ENCODE results near the gene RIPOR1. TPM values are rescaled to one million over a fixed set of nuclear protein-coding genes. Genes with fewer than 3 reads are reported as not detected.

RIPOR1 gene
- total and polyA plus RNA-seq, 2 donors from 2014 or later = 60.9 to 116 TPM

DNA sequence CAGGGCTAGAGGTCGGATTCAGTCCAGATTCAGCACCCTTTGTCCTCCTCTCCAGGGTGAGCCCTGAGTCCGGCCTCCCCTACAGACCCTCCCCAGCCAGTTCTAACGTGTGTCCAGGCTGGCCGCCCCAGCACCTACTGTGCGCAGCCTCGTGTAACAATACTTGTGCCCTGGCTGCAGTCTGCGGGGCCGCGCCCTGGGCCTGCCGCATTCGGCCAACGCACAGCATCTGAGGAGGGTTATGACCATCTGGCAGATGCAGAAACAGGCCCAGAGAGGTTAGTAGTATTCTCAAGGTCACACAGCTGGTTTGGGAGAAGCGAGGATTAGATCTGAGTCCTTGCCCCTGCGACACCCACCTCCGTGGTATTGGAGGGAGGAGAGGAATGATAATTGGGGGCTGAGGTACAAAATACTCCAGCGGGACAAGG, 968 bp downstream of the RIPOR1 start:
- peaks cover 0 to 28% (median 17%) of the 10 kb centered on the region in 3 donors for H3K4me1 ChIP-seq (ENCODE audit: control insufficient read depth in 2 of 3, insufficient read depth in 2 of 3, low read depth in 1 of 3, low read length in 3 of 3)
- peak overlapping the region; percentile 70 to 97 (median 74) for H3K4me3 ChIP-seq (ENCODE audit: low read length in 3 of 3)
- H3K36me3 ChIP-seq (ENCODE audit: control insufficient read depth in 2 of 3, insufficient read depth in 3 of 3, low read length in 3 of 3) = no peaks in the 10 kb centered on the region
- TF ChIP-seq, protein P1, sequence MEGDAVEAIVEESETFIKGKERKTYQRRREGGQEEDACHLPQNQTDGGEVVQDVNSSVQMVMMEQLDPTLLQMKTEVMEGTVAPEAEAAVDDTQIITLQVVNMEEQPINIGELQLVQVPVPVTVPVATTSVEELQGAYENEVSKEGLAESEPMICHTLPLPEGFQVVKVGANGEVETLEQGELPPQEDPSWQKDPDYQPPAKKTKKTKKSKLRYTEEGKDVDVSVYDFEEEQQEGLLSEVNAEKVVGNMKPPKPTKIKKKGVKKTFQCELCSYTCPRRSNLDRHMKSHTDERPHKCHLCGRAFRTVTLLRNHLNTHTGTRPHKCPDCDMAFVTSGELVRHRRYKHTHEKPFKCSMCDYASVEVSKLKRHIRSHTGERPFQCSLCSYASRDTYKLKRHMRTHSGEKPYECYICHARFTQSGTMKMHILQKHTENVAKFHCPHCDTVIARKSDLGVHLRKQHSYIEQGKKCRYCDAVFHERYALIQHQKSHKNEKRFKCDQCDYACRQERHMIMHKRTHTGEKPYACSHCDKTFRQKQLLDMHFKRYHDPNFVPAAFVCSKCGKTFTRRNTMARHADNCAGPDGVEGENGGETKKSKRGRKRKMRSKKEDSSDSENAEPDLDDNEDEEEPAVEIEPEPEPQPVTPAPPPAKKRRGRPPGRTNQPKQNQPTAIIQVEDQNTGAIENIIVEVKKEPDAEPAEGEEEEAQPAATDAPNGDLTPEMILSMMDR (IDR thresholded peaks at IDR 0.05; ENCODE audit: borderline replicate concordance, extremely low read depth, insufficient read depth) = no peak
- DNase-seq (peak in 1 of 5 donors; percentile 37), FAIRE-seq (no peak)
- no peaks in the 10 kb centered on the region for H3K9me3 ChIP-seq (ENCODE audit: control insufficient read depth in 2 of 3, insufficient read depth in 1 of 3, low read length in 3 of 3)
- H3K27me3 ChIP-seq (ENCODE audit: control insufficient read depth, insufficient read depth, low read length) = no peaks in the 10 kb centered on the region
- intact Hi-C loops (cut with DNase I) = no loop called here
- H3K27ac ChIP-seq (ENCODE audit: low read depth in 2 of 2, low read length in 2 of 2) = peak overlapping the region; percentile 93 to 97
- H3K9ac ChIP-seq (ENCODE audit: low read length in 3 of 3) = peak overlapping the region; percentile 57 to 100 (median 59)

DNA sequence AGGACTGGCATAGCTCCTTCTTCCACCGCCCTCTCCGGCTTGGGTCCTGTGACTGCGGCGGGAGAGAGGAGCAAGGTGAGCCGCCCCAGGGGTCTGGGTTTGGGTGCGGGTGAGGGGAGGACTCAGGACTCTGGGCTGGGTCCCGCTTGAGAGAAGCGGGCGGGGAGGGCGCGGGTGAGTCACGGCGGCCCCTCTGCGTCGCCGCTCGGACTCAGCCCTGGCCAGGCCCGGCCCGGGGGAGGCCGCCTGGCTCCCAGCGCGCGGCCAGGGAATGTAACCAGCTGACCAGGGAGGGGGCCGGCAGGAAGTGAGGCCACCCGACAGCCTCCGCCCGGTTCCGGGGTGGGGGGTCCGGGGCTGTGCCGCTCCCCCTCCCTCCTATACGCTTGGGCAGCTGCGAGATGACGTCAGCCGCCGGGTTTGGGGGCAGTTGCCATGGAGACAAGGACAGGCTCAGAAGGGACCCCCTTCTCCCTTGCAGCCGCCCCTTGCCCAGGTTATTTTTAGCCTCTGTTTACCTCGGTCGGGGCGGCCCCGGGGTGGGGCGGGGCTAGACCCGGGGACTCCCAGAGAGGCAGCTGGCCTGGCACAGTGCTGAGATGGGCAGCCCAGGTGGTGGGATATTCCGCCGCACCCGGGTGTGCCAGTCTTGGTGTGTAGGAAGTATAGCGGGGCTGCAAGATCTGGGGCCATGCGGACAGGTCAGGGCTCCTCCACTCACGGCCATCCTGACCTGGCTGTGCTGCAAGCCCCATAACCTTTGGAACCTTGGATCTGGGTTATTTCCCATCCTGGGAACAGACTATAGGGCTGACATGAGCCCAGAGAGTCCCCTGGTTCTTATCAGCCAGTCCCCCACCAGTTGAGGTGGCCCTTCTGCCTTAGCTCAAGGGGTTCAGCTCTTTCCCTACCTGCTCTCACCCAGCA, 1.6 kb downstream of the RIPOR1 start:
- TF ChIP-seq, protein P1 (IDR thresholded peaks at IDR 0.05; ENCODE audit: borderline replicate concordance, extremely low read depth, insufficient read depth) = no peak
- peak overlapping the region; percentile 93 to 97 for H3K27ac ChIP-seq (ENCODE audit: low read depth in 2 of 2, low read length in 2 of 2)
- H3K4me1 ChIP-seq (ENCODE audit: control insufficient read depth in 2 of 3, insufficient read depth in 2 of 3, low read depth in 1 of 3, low read length in 3 of 3) = peaks cover 0 to 28% (median 17%) of the 10 kb centered on the region in 3 donors
- intact Hi-C loops (cut with DNase I) = no loop called here
- H3K4me3 ChIP-seq (ENCODE audit: low read length in 3 of 3) = peak overlapping the region; percentile 70 to 97 (median 74)
- H3K36me3 ChIP-seq (ENCODE audit: control insufficient read depth in 2 of 3, insufficient read depth in 3 of 3, low read length in 3 of 3) = no peaks in the 10 kb centered on the region
- peak overlapping the region; percentile 59 to 100 (median 72) for H3K9ac ChIP-seq (ENCODE audit: low read length in 3 of 3)
- H3K27me3 ChIP-seq (ENCODE audit: control insufficient read depth, insufficient read depth, low read length) = no peaks in the 10 kb centered on the region
- DNase-seq = peak; percentile 74 to 96 (median 90)
- no peaks in the 10 kb centered on the region for H3K9me3 ChIP-seq (ENCODE audit: control insufficient read depth in 2 of 3, insufficient read depth in 1 of 3, low read length in 3 of 3)
- no peak for FAIRE-seq

DNA sequence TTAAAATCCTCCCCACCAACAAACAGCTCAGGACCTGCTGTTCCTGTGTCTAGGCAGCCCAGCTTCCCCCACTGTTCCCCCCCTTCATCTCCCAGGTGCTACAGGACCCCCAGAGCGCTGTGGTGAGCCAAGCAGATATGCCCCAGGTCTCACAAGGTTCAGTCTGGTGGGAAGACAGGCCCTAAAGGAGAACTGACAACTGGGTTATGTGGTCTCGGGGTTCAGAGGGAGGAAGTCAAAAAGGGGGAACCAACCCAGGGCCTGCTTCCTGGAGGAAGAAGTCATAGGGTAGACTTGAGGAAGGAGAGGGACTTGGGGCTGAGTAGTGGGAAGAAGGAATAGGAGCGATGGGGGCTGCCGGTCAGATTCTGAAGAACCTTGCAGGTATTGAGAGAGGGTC, 2.6 kb downstream of the RIPOR1 start:
- intact Hi-C loops (cut with DNase I) = no loop called here
- Histone ChIP-seq H3K27ac (ENCODE audit: low read depth in 2 of 2, low read length in 2 of 2) (peak overlapping the region; percentile 93 to 97), H3K4me1 (ENCODE audit: control insufficient read depth in 2 of 3, insufficient read depth in 2 of 3, low read depth in 1 of 3, low read length in 3 of 3) (peaks cover 0 to 29% (median 17%) of the 10 kb centered on the region in 3 donors), H3K9ac (ENCODE audit: low read length in 3 of 3) (peak overlapping the region in 2 of 3 donors; percentile 8 to 100), H3K9me3 (ENCODE audit: control insufficient read depth in 2 of 3, insufficient read depth in 1 of 3, low read length in 3 of 3) (no peaks in the 10 kb centered on the region), H3K36me3 (ENCODE audit: control insufficient read depth in 2 of 3, insufficient read depth in 3 of 3, low read length in 3 of 3) (no peaks in the 10 kb centered on the region), H3K27me3 (ENCODE audit: control insufficient read depth, insufficient read depth, low read length) (no peaks in the 10 kb centered on the region), H3K4me3 (ENCODE audit: low read length in 3 of 3) (peak overlapping the region in 2 of 3 donors; percentile 17 to 97)
- FAIRE-seq (no peak), DNase-seq (no peak)
- TF ChIP-seq, protein P1 (IDR thresholded peaks at IDR 0.05; ENCODE audit: borderline replicate concordance, extremely low read depth, insufficient read depth) = no peak
